ENCODE data around the gene BBC3. TPM values are rescaled to one million over a fixed set of nuclear protein-coding genes. Genes with fewer than 3 reads are reported as not detected.

The BBC3 gene
- total RNA-seq, 1 donor from 2014 or later: 18.3 TPM

DNA sequence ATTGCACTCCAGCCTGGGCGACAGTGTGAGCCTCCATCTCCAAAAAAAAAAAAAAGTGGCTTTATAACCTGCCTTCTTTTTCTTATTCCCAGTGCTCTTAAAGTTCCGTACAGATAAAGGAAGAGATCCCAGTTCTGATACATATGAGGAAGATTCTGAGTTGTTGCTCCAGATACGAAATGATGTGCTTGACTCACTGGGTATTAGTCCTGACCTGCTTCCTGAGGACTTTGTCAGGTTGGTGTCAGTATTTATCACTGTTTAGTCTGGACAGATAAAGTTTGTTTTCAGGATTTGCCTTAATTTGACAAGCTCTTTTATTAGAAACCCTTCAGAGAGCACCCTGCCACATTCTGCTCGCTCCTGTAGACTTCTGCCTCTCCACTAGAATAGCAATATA is 33.9 kb downstream of the BBC3 start:
- Mint-ChIP-seq H3K9me3 (ENCODE audit: low read depth) (no peaks in the 10 kb centered on the region), H3K27me3 (no peaks in the 10 kb centered on the region), H3K36me3 (ENCODE audit: insufficient read depth) (peaks cover 14% of the 10 kb centered on the region), H3K4me3 (ENCODE audit: low read depth) (no peak overlapping the region), H3K27ac (peak overlapping the region; percentile 90), H3K4me1 (ENCODE audit: low read depth) (peaks cover 14% of the 10 kb centered on the region)
- DNase-seq (ENCODE audit: low spot score, unreplicated experiment): no peak
- TF ChIP-seq, protein P1, sequence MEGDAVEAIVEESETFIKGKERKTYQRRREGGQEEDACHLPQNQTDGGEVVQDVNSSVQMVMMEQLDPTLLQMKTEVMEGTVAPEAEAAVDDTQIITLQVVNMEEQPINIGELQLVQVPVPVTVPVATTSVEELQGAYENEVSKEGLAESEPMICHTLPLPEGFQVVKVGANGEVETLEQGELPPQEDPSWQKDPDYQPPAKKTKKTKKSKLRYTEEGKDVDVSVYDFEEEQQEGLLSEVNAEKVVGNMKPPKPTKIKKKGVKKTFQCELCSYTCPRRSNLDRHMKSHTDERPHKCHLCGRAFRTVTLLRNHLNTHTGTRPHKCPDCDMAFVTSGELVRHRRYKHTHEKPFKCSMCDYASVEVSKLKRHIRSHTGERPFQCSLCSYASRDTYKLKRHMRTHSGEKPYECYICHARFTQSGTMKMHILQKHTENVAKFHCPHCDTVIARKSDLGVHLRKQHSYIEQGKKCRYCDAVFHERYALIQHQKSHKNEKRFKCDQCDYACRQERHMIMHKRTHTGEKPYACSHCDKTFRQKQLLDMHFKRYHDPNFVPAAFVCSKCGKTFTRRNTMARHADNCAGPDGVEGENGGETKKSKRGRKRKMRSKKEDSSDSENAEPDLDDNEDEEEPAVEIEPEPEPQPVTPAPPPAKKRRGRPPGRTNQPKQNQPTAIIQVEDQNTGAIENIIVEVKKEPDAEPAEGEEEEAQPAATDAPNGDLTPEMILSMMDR (IDR thresholded peaks at IDR 0.05; ENCODE audit: unreplicated experiment): no peak

DNA sequence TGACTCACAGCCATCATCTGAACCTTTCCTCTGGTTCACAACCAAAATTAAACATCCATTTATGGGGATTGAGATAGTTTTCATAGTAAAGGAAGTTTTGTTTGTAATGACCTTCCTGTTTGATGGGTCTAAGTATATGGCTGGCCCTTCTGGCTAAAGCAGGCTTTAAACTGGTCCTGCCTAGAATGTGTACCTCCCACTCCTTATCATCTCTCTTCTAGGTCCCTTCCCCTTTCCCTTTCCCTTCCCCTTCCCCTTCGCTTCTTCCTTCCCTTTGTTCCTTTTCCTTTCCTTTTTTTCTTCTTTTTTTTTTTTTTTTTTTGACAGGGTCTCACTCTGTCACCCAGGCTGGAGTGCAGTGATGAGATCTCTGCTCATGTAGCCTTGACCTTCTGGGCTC is 35.6 kb downstream of the BBC3 start:
- Mint-ChIP-seq H3K36me3 (ENCODE audit: insufficient read depth) (peaks cover 16% of the 10 kb centered on the region), H3K27ac (peak overlapping the region; percentile 69)
- TF ChIP-seq, protein P1 (IDR thresholded peaks at IDR 0.05; ENCODE audit: unreplicated experiment): no peak

DNA sequence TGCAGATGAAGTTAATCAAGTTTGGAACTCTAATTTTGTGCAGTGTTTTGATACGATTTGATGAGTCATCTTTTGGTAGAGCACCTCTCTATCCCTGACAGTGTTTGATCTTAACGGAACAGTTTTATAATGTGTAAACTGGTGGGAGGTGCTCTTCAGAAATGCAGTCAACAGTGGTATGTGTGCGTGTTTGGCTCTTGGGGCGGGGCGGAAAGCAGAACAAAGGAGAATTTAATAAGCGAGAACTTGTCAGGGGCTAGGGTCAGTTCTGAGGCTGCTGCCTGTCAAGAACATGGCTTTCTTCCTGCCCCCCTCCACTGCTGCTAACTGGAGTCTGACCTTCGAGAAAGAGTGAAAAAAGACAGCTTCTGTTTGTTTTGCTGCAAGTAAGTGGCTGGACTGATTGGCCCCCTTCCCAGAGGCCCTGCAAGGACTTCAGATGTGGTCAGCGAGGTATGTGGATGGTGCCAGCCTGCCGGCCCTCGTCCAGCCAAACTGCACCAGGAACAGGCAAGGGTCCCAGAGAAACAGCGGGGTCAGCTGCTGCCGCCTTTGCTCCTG is 40.8 kb downstream of the BBC3 start:
- H3K36me3 Mint-ChIP-seq (ENCODE audit: insufficient read depth): peaks cover 13% of the 10 kb centered on the region
- peak overlapping the region; percentile 36 for H3K4me3 Mint-ChIP-seq (ENCODE audit: low read depth)
- H3K27ac Mint-ChIP-seq: peak overlapping the region; percentile 94
- TF ChIP-seq, protein P1 (IDR thresholded peaks at IDR 0.05; ENCODE audit: unreplicated experiment): no peak
- peaks cover 36% of the 10 kb centered on the region for H3K4me1 Mint-ChIP-seq (ENCODE audit: low read depth)
- H3K27me3 Mint-ChIP-seq: no peaks in the 10 kb centered on the region
- no peaks in the 10 kb centered on the region for H3K9me3 Mint-ChIP-seq (ENCODE audit: low read depth)
- no peak for DNase-seq (ENCODE audit: low spot score, unreplicated experiment)

More for the DNA sequence above, 35.6 kb downstream of the BBC3 start:
- H3K9me3 Mint-ChIP-seq (ENCODE audit: low read depth): no peaks in the 10 kb centered on the region
- no peaks in the 10 kb centered on the region for H3K27me3 Mint-ChIP-seq
- H3K4me3 Mint-ChIP-seq (ENCODE audit: low read depth): no peak overlapping the region
- no peak for DNase-seq (ENCODE audit: low spot score, unreplicated experiment)
- H3K4me1 Mint-ChIP-seq (ENCODE audit: low read depth): peaks cover 25% of the 10 kb centered on the region

DNA sequence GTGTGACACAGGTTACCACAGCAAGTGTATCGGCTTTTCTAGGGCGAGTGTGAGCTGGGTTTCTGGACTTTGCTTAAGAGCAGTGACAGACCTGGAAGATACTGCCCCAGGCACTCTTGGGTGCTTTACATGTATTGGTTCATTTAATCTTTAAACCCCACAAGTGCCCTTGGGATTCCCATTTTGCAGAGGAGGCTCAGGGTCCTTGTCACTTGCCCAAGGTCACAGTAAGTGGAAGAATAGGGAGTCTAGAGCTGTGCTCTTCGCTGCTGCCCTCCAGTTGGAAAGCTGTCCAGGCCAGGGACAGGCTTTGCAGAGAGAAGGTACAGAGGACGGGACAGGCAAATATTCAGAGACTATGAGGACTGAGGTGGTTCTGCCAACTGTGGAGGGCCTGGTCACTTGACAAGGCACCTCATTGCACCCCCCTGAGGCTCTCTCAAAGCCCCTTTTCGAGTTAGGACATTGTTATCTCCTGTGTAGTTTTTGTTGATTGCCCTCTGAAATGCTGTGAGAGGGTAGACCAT is 42.4 kb downstream of the BBC3 start:
- TF ChIP-seq, protein P1 (IDR thresholded peaks at IDR 0.05; ENCODE audit: unreplicated experiment): no peak
- Mint-ChIP-seq H3K27ac (peak overlapping the region; percentile 94), H3K4me3 (ENCODE audit: low read depth) (no peak overlapping the region), H3K36me3 (ENCODE audit: insufficient read depth) (peaks cover 11% of the 10 kb centered on the region), H3K4me1 (ENCODE audit: low read depth) (peaks cover 36% of the 10 kb centered on the region), H3K27me3 (no peaks in the 10 kb centered on the region), H3K9me3 (ENCODE audit: low read depth) (no peaks in the 10 kb centered on the region)
- DNase-seq (ENCODE audit: low spot score, unreplicated experiment): no peak

DNA sequence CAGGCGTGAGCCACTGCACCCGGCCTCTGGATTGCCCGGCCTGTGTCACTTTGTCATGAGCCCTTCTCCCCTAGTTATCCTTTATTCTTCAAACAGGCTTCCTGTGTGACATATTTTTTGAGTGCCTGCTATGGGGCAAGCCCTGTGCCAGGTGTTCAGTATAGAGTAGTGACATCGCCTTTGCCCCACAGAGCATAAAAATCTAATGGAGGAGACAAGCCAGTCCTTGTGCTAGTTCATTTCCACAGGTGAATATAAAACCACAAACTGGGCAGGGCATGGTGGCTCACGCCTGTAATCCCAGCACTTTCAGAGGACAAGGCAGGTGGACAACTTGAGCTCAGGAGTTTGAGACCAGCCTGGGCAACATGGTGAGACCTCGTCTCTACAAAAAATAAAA is 43.2 kb downstream of the BBC3 start:
- TF ChIP-seq, protein P1 (IDR thresholded peaks at IDR 0.05; ENCODE audit: unreplicated experiment): no peak
- H3K36me3 Mint-ChIP-seq (ENCODE audit: insufficient read depth): peaks cover 11% of the 10 kb centered on the region
- H3K4me1 Mint-ChIP-seq (ENCODE audit: low read depth): peaks cover 36% of the 10 kb centered on the region
- no peak overlapping the region for H3K4me3 Mint-ChIP-seq (ENCODE audit: low read depth)
- DNase-seq (ENCODE audit: low spot score, unreplicated experiment): no peak
- no peaks in the 10 kb centered on the region for H3K9me3 Mint-ChIP-seq (ENCODE audit: low read depth)
- no peaks in the 10 kb centered on the region for H3K27me3 Mint-ChIP-seq
- peak overlapping the region; percentile 91 for H3K27ac Mint-ChIP-seq

Measured in progenitor cell of endocrine pancreas (in vitro differentiated cells).